CD4-positive, alpha-beta T cell (primary cell): ENCODE results near the gene TCHH. TPM values are rescaled to one million over a fixed set of nuclear protein-coding genes. Genes with fewer than 3 reads are reported as not detected.

Experiments used
- ATAC-seq: fragments of 200-7000 bp; cut with Tn5 transposase; one replicate; pipeline ENCODE4 v1.10.0; 2022; ENCODE audit warnings: mild to moderate bottlenecking; ENCODE audit not compliant: poor library complexity
- CTCF ChIA-PET: fragments of 350-600 bp; sonication (Branson Sonifier 250); formaldehyde crosslinking; loops from one replicate; lab custom pipeline; 2021; ENCODE audit warnings: antibody characterized with exemption, inconsistent platforms; lab: Charles Lee
- POLR2A ChIA-PET: fragments of 350-600 bp; sonication (Branson Sonifier 250); formaldehyde crosslinking; loops from one replicate; lab custom pipeline; 2021; ENCODE audit warnings: antibody characterized with exemption, inconsistent platforms; lab: Charles Lee
- DNase-seq, 14 experiments: peaks; one replicate each; pipeline ENCODE4 v3.0.0-alpha.2; 2013 to 2020; ENCODE audit warnings: mixed read lengths in 2 of 14
- H3K27ac ChIP-seq, 2 donors: one replicate each; pipeline versions ENCODE4 v1.5.1 to v1.7.0; 2013; ENCODE audit warnings: low read length in 2 of 2, low read depth in 1 of 2, mild to moderate bottlenecking in 1 of 2
- H3K27me3 ChIP-seq, 2 experiments: 1 replicate in 1 of 2; 2 replicates in 1 of 2; pipeline versions ENCODE4 v1.6.1 to v1.7.0; 2013; ENCODE audit warnings: low read length in 2 of 2, control low read depth in 1 of 2, mild to moderate bottlenecking in 1 of 2, moderate library complexity in 1 of 2; ENCODE audit not compliant: insufficient read depth in 2 of 2, control insufficient read depth in 1 of 2
- H3K36me3 ChIP-seq: one replicate; pipeline ENCODE4 v1.6.1; 2013; ENCODE audit warnings: low read length, control low read depth; ENCODE audit not compliant: insufficient read depth
- H3K4me1 ChIP-seq: one replicate; pipeline ENCODE4 v1.6.1; 2013; ENCODE audit warnings: low read length, control low read depth; ENCODE audit not compliant: insufficient read depth
- H3K4me3 ChIP-seq: one replicate; pipeline ENCODE4 v1.5.1; 2013; ENCODE audit warnings: mild to moderate bottlenecking, low read length, moderate library complexity
- H3K9me3 ChIP-seq, 2 experiments: 1 replicate in 1 of 2; 2 replicates in 1 of 2; pipeline versions ENCODE4 v1.6.1 to v1.7.0; 2013; ENCODE audit warnings: low read length in 2 of 2, mild to moderate bottlenecking in 2 of 2, control low read depth in 1 of 2, moderate library complexity in 1 of 2; ENCODE audit not compliant: control insufficient read depth in 1 of 2, insufficient read depth in 1 of 2
- H3K27ac Mint-ChIP-seq: one replicate; pipeline ENCODE4 v1.8.0; 2020; ENCODE audit warnings: mixed read lengths
- H3K27me3 Mint-ChIP-seq: one replicate; pipeline ENCODE4 v1.8.0; 2021; ENCODE audit warnings: mixed read lengths
- H3K36me3 Mint-ChIP-seq: one replicate; pipeline ENCODE4 v1.8.0; 2021; ENCODE audit warnings: low read depth, mixed read lengths
- H3K4me1 Mint-ChIP-seq: one replicate; pipeline ENCODE4 v1.8.0; 2021; ENCODE audit warnings: low read depth, mixed read lengths
- H3K4me3 Mint-ChIP-seq: one replicate; pipeline ENCODE4 v1.8.0; 2020; ENCODE audit warnings: mild to moderate bottlenecking, mixed read lengths
- H3K9me3 Mint-ChIP-seq: one replicate; pipeline ENCODE4 v1.8.0; 2020; ENCODE audit warnings: mixed read lengths
- CTCF ChIP-seq: fragments of 200-600 bp; IDR thresholded peaks from one replicate; pipeline ENCODE4 v1.8.0; 2022; ENCODE audit warnings: antibody characterized with exemption, mild to moderate bottlenecking
- intact Hi-C, 2 experiments: fragments of 100-400 bp; cut with DNase I in 1 of 2; cut with micrococcal nuclease in 1 of 2; formaldehyde crosslinking; loops; one replicate each; pipeline versions ENCODE4 v1.15.1 to v1.9.0; 2023 to 2025; cut with DNase I, micrococcal nuclease
- total RNA-seq, 174 experiments: library from RNA in 2 of 174; stranded (reverse) in 2 of 174; gene quantifications; one replicate each; pipeline ENCODE4 v1.2.3 and lab custom pipeline; 2021 to 2026

TCHH gene
- total RNA-seq, 2 experiments from 2014 or later: not detected

- POLR2A ChIA-PET: no interaction called here
Observed at GRCh38 chr1:152107984-152108881, 7.0 kb downstream of the TCHH start.

DNA sequence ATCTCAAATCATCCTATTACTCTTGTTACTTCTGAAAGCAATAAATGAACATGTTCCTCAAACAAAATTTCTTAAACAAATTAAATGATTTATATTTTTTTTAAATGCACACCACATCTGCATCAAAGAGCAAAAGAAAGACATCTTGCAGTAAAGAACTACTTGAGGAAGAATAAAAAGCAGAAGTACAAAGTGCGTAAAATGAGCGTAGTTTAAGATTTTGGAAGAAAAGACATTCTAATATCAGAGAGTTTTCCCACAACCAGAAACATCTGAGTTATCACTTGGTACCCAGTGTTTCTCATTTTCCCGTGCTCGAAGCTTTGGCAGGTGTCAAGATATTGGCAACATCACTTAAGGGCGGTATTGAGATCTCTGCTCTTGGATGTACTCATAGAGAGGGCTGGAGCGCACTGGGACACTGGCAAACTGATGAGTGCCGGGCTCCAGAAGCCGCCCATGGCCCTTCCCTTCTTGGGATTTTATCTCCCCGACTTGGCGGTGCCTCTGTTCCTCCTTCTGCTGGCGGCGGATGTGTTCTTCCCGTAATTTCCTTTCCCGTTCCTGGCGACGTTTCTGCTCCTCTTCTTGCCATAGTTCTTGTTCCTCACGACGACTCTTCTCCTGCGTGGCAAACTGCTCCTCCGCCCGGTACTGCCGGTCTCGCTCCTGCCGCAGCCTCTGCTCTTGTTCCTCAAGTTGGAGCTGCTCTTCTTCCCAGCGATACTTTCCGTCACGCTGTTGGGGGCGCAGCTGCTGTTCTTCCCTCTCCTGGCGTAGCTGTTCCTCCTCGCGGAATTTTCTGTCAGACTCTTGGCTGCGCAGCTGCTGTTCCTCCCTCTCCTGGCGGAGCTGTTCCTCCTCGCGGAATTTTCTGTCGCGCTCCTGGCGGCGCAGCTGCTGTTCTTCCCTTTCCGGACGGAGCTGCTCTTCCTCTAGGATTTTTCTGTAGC, 7.9 kb downstream of the TCHH start:
- H3K27me3 Mint-ChIP-seq: peaks cover 38% of the 10 kb centered on the region
- no peak overlapping the region for H3K27ac ChIP-seq
- H3K9me3 ChIP-seq: peaks cover 0 to 38% of the 10 kb centered on the region in 2 experiments
- DNase-seq (peak in 2 of 14 experiments; percentile 13), ATAC-seq (no peak)
- ChIA-PET CTCF (no interaction called here), POLR2A (no interaction called here)
- H3K4me3 Mint-ChIP-seq: peak overlapping the region; percentile 32
- H3K4me1 Mint-ChIP-seq: no peaks in the 10 kb centered on the region
- H3K36me3 Mint-ChIP-seq: no peaks in the 10 kb centered on the region
- no peaks in the 10 kb centered on the region for H3K9me3 Mint-ChIP-seq
- no peak for TF ChIP-seq CTCF
- peaks cover 49% of the 10 kb centered on the region for H3K4me1 ChIP-seq
- H3K36me3 ChIP-seq: no peaks in the 10 kb centered on the region
- intact Hi-C loops: no loop called here
- H3K27ac Mint-ChIP-seq: no peak overlapping the region
- H3K4me3 ChIP-seq: no peak overlapping the region
- H3K27me3 ChIP-seq: peaks cover 52 to 71% of the 10 kb centered on the region in 2 experiments

More at GRCh38 chr1:152107984-152108881, 7.0 kb downstream of the TCHH start:
- Mint-ChIP-seq H3K9me3 (no peaks in the 10 kb centered on the region), H3K4me3 (peak overlapping the region; percentile 3), H3K27me3 (peaks cover 31% of the 10 kb centered on the region), H3K27ac (no peak overlapping the region), H3K36me3 (no peaks in the 10 kb centered on the region), H3K4me1 (no peaks in the 10 kb centered on the region)
- peak overlapping the region; percentile 8 for H3K4me3 ChIP-seq
- no peak overlapping the region for H3K27ac ChIP-seq
- H3K9me3 ChIP-seq: peaks cover 0 to 38% of the 10 kb centered on the region in 2 experiments
- ATAC-seq (no peak), DNase-seq (peak in 2 of 14 experiments; percentile 23 to 28)
- CTCF ChIA-PET: no interaction called here
- H3K36me3 ChIP-seq: no peaks in the 10 kb centered on the region
- no peak for TF ChIP-seq CTCF
- intact Hi-C loops: no loop called here
- H3K4me1 ChIP-seq: peaks cover 55% of the 10 kb centered on the region
- peaks cover 61 to 76% of the 10 kb centered on the region in 2 experiments for H3K27me3 ChIP-seq

DNA sequence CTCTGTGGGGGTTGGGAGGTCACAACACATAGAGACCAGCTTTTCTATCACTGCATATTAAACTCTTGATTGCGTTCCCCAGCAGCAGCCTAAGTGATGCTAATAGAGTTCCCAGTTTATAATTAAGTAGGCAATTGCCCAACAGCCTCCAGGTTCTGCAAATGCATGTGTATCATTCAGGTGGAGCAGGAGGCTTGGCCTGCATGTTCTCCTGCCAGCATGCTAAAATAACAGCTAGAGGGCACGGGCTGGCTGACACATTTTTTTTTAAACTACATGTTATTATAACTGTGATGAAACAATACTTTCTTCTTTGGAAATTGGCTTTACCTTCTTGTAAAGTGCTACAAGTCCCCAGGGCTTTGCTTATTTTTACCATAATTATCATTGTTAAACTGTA, 10.4 kb downstream of the TCHH start:
- H3K9me3 Mint-ChIP-seq: no peaks in the 10 kb centered on the region
- H3K9me3 ChIP-seq: peaks cover 0 to 26% of the 10 kb centered on the region in 2 experiments
- peaks cover 46 to 80% of the 10 kb centered on the region in 2 experiments for H3K27me3 ChIP-seq
- no peaks in the 10 kb centered on the region for H3K4me1 Mint-ChIP-seq
- H3K4me1 ChIP-seq: peaks cover 26% of the 10 kb centered on the region
- ChIA-PET POLR2A (interaction anchor here (0.6 kb wide), 1 partner anchor 238 kb away, joined by 3 read pairs; no protein-coding TSS in a partner anchor), CTCF (no interaction called here)
- no peak overlapping the region for H3K4me3 Mint-ChIP-seq
- H3K36me3 ChIP-seq: no peaks in the 10 kb centered on the region
- no peaks in the 10 kb centered on the region for H3K36me3 Mint-ChIP-seq
- H3K27ac ChIP-seq: no peak overlapping the region
- no peak overlapping the region for H3K4me3 ChIP-seq
- ATAC-seq: no peak
- peaks cover 61% of the 10 kb centered on the region for H3K27me3 Mint-ChIP-seq
- intact Hi-C loops: no loop called here
- no peak overlapping the region for H3K27ac Mint-ChIP-seq
- no peak for TF ChIP-seq CTCF
- no peak for DNase-seq
